GM19438 (cell line): ENCODE measurements around the gene PTPRC.

Source experiments
- ATAC-seq: cut with Tn5 transposase; IDR thresholded peaks from one replicate; pipeline ENCODE4 v1.9.1; 2021; ENCODE audit warnings: low read depth; ENCODE audit not compliant: unreplicated experiment

Gene PTPRC

DNA sequence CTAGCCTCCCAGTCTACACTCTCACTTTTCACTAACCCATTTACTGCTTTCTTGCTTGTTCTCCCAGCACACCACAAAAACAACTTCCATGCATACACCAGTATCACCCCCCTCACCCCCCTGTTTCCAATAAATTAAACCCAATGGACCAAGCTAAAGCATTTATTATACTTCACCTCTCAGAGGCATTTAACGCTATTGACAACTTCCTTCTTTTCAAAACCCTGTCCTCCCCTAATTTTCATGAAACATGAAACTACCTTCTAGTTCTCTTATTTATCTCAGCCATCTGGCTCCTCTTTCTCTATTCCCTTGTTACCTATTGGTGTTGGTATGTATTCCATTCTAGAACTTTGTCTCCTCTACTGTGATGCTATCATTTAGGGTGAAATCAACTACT is 32.3 kb downstream of the PTPRC start:
- no peak for ATAC-seq

DNA sequence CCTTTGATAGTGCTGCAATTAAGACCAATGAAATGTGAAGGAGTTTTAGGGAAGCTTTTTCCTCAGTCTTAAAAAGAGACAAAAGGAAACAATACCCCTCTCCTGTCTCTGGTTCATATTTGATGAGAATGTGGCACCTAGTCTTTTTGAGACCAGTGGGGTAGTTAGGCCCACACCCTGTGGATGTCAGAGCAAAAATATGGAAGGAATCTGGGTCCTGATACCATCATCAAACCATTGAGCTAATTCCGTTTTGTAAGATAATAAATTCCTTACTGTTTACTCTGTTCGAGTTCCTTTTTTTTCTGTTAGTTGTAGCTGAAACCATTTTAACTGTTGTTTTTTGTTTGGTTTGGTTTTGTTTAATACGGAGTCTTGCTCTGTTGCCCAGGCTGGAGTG is 33.3 kb downstream of the PTPRC start:
- no peak for ATAC-seq

DNA sequence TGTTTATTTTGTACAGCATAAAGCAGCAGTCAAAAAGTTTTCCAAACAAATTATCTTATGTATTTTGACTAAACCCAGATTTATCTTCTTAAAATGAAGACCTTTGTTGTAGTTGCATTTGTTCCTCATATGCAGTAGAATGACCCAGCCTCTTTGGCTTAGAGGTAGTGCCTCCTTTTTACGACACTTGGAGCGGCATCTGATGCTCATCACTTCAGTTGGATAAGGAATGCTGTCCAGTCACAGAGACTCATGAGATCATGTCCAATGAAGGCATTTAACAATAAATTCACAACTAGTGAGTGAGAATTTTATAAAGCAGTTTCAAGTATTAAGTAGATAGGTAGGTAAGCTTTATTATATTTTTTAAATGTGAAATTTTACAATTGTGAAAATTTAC is 35.2 kb downstream of the PTPRC start:
- ATAC-seq, result no peak

DNA sequence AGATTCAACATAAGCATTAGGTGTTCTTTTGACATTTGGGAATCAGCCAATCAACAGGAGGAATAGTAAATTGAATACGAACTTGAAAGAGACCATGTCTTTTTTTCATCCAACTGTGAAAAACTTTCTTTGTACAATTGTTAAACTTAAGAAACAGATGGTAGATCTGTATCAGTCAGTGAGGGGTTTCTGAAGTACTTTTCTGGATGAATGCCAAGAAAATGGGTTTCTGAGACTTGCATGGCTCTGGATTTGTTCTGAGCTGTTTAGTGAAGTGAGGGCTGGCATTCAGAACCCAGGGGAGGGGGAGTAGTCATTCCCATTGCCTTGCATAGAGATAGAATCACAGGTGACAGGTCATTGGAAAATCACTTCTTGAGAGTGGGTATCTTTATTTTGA is 37.4 kb downstream of the PTPRC start:
- ATAC-seq, result no peak

DNA sequence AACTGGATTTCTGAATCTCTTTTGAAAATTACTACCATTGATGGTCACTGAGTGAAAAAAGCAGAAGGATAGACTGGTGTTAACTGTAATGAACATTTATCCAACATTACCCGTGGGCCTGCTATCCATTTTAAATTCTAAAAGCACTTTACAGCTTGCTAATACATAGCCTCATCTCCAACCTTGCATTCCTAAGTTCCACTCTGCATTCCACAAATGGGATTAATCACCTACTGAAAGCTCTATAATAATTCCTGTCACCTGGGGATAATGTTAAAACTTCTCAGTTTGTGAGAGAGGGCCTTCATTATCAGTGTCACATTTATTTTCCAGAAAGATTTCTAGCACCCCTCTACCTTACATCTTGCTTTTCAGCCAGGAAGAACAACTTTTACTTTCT is 38.2 kb downstream of the PTPRC start:
- ATAC-seq, result no peak

DNA sequence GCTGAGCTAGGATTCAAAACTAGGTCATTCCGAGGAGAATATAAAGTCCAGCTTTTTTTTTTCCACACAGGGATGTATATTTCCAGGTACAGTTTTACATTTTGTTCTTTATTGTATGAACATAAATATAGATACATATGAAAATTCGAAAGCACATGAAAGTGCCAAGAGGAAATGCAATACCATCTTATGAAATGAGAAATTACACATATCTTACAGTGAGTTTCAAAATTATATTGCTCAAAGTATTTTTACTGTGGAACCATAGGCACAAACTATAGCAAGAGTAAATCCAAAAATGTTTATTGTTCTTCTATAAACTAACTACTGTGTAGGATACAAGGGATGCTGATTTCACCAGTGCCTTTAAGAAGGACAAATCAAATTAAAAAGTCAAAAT is 39.0 kb downstream of the PTPRC start:
- no peak for ATAC-seq

DNA sequence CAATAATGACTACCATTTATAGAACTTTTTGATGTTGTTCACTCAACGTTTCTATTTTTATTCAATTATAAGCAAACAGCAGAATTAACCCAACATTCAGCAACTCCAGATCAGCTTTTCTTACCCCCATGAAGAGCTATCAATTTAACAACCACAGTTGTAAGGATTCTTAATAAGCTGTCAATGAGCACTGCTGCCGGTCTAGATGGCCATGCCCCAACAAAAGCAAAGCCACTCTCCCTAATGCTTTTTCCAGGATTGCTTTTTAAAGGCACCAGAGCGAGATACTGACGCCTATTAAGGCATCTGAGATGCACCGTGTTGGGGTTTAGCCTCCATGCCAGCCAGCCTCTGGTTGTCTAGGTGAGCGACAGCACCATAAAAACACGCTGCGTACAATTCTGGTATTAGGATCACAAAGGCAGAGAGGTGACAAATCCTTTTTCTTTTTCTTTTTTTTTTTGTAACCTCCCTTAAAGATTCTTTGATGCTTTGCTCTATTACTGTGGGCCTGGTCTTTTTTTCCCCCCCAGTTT is 39.5 kb downstream of the PTPRC start:
- ATAC-seq, result no peak

DNA sequence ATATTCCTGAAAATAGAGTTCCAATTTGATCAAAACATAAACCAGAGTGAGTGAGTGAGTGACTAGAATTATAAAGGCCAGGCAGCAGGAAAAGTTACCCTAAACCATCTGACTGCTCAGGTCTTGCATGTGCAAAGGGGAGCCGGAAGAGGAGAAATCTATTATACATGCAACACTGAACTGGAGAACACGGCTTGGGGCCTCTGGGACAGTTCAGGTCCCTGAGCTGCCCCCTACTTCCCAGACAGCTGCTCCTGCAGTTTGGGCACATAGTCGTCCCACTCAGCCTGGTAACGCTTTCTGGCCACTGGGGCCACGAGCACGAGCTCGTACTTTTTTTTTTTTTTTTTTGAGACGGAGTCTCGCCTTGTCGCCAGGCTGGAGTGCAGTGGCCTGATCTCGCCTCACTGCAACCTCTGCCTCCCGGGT is 40.1 kb downstream of the PTPRC start:
- ATAC-seq, result peak; percentile 38

DNA sequence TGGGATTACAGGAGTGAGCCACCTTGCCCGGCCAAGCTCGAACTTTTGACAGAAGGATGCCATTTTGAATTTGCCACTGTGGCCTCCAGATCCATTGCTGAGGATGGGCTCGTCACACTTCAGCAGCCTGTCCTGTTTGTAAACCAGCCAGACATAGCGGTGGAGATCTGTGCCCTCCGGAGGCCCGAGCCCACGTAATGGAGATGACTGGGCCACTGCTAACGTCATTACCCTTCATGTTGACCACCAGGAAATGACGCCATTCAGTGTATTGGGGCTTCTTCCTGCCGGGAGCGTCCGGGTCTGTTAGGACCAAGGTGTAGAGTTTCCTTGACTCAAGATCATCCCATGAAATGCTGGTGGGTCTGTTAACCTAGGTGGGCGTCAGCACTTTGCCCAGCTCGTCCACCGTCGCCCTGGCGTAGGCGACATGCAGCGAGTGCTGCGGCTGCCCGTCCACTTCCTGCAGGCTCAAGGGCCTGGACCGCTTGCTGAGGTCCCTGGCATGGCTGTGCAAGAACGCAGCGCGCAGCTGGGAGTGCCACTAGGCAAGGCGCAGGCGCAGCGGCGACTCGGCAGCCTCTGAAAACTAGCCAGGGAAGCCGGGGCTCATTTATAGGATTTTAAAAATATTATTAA is 40.8 kb downstream of the PTPRC start:
- no peak for ATAC-seq

DNA sequence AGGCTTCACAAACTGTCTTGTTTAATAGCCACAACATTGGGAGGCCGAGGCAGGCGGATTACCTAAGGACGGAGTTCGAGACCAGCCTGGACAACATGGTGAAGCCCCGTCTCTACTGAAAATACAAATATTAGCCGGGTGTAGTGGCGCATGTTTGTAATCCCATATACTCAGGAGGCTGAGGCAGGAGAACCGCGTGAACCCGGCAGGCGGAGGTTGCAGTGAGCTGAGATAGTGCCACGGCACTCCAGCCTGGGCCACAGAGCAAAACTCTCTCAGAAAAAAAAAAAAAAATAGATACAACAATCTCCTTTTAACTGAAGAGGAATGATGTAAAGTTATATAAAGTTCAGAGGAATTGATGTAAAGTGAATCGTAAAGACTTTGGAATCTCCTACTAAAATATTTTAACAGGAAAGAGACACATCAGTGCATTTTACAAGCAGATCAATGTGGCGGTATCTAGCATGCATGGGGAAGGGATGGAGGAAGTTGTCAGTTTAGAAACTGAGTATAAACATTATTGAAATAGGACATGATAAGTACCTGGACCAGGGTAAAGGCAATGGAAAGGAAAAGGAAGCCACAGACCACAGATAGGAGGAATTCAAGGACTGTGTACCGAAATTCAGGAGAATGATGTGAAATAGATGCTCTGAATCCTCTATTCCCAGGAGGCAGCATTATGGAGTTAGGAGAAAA is 41.5 kb downstream of the PTPRC start:
- ATAC-seq, result no peak

DNA sequence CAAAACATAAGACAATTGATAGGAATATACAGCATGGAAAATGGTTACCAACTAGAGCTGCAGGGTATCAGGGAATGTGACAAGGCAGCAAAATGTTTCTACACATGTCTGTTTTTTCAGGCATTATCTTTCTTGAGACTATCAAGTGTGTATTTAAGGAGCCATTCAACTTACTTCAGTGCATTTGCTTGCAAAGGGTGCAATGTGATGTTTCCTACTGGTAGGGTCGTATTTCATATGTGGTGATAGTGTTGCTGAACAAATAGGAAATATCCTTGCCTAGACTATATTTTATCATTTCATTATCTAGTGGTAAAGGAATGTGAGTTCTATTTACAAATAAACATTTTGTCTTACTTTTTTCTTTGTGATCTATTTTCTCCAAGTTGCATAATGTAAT is 42.4 kb downstream of the PTPRC start:
- no peak for ATAC-seq

DNA sequence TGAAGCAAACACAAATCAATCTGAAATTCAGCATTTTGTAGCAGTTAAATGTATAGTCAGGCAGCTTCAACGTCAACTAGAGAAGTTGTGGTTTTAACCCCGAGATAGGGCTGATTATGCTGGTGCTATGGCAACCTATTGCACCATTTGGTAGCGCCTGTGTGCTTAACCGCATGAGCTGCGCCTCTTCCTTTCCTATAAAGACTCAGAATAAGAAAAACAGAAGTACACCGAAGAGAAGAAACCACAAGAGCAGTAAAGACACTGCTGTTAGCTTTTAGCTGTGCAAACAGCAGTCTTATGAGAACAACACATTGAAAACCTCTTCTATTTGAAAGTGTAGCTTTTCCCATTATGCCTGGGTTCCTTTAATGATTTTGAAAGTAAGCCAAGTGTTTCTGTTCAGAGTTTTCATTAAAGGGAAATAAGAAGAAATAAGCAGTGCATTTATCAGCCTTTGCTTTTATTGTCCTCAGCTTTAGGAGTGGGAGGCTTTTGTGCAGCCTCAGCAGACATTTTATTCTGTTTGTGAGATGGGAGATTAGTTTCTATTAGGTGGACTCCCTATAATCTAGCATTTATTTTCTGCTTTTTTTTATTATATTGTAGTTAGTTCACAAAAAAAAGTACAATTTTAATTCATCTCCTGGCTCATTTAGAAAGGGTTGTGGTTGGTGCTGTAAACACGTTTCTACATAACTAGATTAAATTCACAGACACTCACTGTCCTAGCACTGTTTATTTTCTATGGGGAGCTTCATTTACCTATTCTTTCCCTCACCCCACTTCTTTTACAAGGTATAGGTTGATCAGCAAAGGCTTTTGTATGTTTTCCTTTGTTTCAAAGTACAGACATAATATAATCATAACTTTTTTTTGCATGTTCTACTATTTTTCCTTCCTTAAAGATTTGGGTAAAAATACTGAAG is 43.3 kb downstream of the PTPRC start:
- ATAC-seq, result peak; percentile 95

DNA sequence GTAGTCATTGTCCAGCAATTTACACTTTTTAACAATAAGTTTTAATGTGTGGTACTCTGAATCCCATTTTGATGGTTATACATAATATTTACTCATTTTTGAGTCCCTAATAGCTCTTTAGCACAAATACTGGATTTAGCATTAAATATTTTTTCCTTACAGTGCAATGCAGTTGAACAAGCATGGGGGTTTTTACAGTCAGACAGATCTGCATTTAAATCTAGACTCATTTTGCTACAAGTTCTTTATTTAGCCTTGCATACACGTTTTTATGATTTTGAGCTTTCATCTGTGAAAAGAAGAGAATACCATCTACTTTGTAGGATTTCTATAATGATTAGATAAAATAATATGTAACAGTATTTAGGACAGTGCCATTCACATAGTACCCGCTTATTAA is 44.0 kb downstream of the PTPRC start:
- ATAC-seq, result no peak

DNA sequence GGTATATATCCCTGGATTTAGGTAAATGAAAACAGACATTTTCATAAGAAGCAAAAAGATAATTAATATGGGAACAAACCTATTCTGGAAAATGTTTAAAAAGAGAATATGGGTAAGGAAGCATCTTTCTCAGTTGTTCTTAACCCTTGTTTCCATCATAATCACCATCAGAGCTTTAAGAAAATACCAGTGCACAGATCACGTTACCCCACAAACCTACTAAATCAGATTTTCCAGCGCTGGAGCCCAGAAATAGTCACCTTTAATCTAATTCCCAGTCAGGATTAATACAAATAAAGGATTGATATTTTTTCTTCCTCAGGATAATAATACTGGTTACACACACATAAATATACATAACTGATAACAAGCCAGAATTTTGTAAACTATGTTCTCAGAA is 44.6 kb downstream of the PTPRC start:
- ATAC-seq, result no peak

DNA sequence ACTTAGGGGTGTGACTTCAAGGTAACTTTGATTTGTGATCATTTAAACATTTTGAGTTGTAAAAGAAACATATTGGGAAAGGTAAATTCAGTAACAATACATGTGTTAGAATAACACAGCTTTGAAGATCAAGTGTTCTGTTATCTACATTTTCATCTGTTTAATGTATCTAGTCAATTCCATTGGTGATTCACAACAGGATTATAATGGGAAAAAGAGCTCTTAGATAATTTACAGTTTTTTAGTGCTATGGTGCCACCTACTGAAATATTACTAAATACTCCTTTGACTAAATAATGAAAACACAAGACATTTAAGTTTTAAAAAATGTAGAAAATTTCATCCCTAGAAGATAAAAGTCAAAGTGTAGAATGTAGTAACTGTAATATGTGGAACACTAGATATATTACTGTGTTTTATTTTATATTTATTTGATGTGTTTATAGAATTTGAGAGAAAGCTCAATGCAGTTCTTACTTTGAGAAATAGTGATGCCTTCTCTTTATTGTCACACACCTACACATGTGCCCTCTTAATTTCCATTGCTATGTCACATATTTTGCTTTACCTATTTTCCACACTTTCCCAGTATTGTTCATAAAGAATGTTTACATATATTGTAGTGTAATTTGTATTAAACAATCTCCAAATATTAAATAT is 47.4 kb downstream of the PTPRC start:
- ATAC-seq, result no peak

DNA sequence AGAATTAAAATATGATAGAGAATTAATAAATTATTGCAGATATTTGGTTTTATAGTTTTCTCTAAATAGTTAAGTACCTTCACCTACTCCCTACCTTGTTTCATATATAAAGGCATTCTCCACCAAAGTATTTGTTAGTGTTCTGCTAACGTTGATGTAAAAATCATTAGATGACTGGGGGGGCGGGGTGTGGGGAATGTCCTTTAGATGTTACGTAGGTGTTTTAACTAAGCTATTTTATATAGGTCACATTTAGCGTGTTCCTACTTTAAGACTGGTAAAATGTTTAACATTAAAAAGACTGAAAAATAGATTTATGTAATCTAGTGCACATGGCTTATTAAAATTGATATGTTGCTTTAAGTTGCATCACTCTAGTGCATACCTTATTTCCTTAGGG is 48.6 kb downstream of the PTPRC start:
- ATAC-seq, result no peak

DNA sequence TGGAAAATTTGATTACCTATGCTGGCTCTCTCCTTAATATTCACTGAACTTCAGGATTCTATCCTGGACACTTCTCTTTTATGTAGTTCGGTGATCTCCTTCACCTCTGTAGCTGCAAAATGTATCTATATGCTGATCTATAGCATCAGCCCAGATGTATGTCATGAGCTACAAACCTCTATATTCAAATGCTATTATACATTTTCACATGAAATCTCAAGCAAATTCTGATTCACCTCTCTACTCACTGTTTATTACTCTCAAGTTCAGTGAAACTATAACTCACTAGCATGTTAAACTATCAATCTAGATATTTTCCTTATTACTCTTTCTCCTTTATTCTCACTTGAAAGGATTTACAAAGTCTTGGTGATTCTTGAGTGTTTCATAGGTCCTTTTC is 52.2 kb downstream of the PTPRC start:
- no peak for ATAC-seq

DNA sequence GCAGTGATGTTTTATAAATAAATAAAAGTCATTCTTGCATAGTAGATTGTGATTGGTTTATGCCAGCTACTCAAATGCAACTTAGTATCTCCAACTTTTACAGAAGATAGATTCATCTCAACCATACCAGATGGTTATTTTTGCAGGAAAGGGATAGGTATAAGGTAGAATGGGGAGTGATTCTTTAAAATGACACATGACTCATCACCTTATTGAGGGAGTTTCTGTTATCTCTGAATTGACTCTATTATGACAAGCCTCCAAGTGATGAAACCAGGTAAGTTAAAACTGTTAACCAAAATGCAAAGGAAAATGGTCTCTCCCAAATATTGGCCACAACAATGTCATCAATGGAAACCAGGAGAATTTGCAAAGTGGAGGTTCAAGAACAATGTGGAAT is 54.5 kb downstream of the PTPRC start:
- no peak for ATAC-seq

DNA sequence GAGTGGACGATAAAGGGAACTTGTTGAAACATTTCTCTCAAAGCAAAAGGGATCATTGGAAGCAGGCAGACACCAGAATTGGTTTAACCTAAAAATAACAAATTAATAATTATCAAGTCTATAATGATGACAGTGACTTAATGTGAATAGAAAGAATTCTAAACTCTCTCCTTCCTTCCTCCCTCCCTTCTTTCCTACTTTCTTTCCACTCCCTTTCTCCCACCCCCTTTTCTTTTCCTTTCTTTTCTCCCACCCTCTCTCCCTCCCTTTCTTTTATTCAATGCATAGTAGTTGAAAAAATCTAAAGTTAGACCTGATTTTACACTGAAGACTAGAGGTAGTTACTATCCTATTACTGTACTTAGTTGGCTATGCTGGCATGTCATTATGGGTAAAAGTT is 55.7 kb downstream of the PTPRC start:
- ATAC-seq, result no peak

DNA sequence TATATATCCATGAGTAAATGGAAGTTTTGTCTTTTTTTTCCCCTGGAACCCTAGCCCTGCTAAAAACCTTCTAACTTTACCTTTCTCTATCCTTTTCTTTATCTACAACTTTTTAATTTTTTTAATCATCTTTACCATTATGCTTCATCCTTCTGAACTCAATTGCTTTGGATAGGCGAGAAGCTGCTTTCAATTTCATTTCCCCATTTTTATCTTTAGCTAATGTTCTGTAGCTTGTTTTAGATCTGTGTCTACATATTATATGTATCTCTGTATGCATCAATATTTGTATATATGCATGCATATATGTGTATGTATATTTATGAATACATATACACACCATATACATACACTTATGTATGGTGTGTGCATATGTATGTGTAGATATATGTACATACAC is 57.4 kb downstream of the PTPRC start:
- ATAC-seq, result no peak
